Uterus (tissue), 4 donors: ENCODE results near the gene UBL7. TPM values are rescaled to one million over a fixed set of nuclear protein-coding genes. Genes with fewer than 3 reads are reported as not detected.

Experiments
- DNase-seq, 2 donors: peaks; one replicate each; pipeline ENCODE4 v3.0.0-alpha.2; 2019 to 2020
- H3K27ac ChIP-seq, 2 donors: fragments of 200-600 bp; sonication (generic); 1 replicate in 1 of 2; 2 replicates in 1 of 2; pipeline ENCODE4 v1.5.1; 2016 to 2018
- H3K27me3 ChIP-seq, 2 donors: fragments of 200-600 bp; sonication (generic); one replicate each; pipeline ENCODE4 v1.5.1; 2018 to 2019; ENCODE audit warnings: control low read depth in 1 of 2
- H3K36me3 ChIP-seq, 2 donors: fragments of 200-600 bp; sonication (generic); one replicate each; pipeline ENCODE4 v1.5.1; 2019; ENCODE audit warnings: control low read depth in 1 of 2
- H3K4me1 ChIP-seq, 2 donors: fragments of 200-600 bp; sonication (generic); one replicate each; pipeline ENCODE4 v1.5.1; 2018 to 2019; ENCODE audit warnings: control low read depth in 1 of 2
- H3K4me3 ChIP-seq, 2 donors: fragments of 200-600 bp; sonication (generic); 1 replicate in 1 of 2; 2 replicates in 1 of 2; pipeline ENCODE4 v1.5.1; 2018 to 2019; ENCODE audit warnings: mild to moderate bottlenecking in 1 of 2
- H3K9me3 ChIP-seq, 2 donors: fragments of 200-600 bp; sonication (generic); one replicate each; pipeline ENCODE4 v1.5.1; 2019; ENCODE audit warnings: control low read depth in 1 of 2
- POLR2A ChIP-seq, 2 donors: fragments of 450-650 bp; IDR thresholded peaks; one replicate each; pipeline ENCODE4 v1.6.1; 2016; ENCODE audit warnings: antibody characterized with exemption in 2 of 2, mild to moderate bottlenecking in 1 of 2, moderate library complexity in 1 of 2
- intact Hi-C: fragments of 100-400 bp; cut with DNase I; formaldehyde crosslinking; loops from one replicate; pipeline ENCODE4 v1.15.1; 2023; ENCODE audit warnings: low total_unique reads
- total RNA-seq, 4 donors: library from RNA; depleted of rRNA in 3 of 4; stranded (reverse); fragments of >200 nt in 3 of 4; gene quantifications; one replicate each; pipeline versions ENCODE4 v1.1.0 to v1.2.4, GENCODE V29; 2014 to 2023
- TF ChIP-seq, protein P1 (sequence below), 4 experiments: fragments of 200-600 bp in 2 of 4; fragments of 450-650 bp in 2 of 4; sonication (generic) in 2 of 4; IDR thresholded peaks; one replicate each; pipeline ENCODE4 v1.5.1; 2016 to 2019; ENCODE audit warnings: antibody characterized with exemption in 4 of 4, mild to moderate bottlenecking in 2 of 4, moderate library complexity in 1 of 4
- donor health status: DM: yes; HTN: yes; CAD: no.

UBL7 gene
- total RNA-seq, 4 donors from 2014 or later = 15.4 to 60.6 (median 35.7) TPM

DNA sequence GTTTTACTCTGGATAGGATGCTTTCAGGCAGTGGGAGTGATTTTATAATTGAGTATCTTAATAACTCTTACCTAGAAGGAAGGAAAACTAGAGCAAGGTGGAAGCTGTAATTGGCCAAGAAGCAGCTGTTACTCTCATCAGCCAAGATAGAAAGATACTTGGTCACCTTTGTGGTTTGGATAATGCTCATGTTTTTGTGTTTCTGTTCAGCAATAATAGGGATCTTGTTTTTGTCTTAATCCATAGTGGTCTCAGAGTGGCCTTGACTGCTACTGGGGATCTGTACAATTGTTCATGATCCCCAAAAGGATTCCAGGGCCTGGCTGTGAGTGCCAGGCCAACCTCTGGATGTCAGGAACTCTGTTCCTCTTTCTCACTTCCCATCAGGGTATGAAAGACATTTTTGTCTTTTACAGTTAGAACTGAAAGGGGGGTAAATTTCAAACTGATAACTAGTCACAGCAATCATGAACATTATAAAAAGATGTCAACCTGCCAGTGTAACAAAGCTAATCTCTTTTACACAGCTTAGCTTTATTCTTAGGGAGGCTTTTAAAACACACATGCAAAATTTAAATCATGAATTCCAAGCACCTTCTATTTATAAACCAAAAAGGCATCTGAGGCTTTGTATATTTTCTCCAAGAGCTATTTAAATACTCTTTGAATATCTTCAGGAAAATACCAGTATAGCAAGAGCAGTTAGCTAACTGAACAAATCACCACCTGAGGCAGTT, 6.0 kb downstream of the UBL7 start:
- no peak overlapping the region for H3K4me3 ChIP-seq
- H3K9me3 ChIP-seq = no peaks in the 10 kb centered on the region
- H3K4me1 ChIP-seq = peaks cover 0 to under 1% of the 10 kb centered on the region in 2 donors
- no peaks in the 10 kb centered on the region for H3K36me3 ChIP-seq
- intact Hi-C loops = no loop called here
- no peak overlapping the region for H3K27ac ChIP-seq
- H3K27me3 ChIP-seq = no peaks in the 10 kb centered on the region
- TF ChIP-seq POLR2A (IDR thresholded peaks at IDR 0.05) = no peak
- TF ChIP-seq, protein P1, sequence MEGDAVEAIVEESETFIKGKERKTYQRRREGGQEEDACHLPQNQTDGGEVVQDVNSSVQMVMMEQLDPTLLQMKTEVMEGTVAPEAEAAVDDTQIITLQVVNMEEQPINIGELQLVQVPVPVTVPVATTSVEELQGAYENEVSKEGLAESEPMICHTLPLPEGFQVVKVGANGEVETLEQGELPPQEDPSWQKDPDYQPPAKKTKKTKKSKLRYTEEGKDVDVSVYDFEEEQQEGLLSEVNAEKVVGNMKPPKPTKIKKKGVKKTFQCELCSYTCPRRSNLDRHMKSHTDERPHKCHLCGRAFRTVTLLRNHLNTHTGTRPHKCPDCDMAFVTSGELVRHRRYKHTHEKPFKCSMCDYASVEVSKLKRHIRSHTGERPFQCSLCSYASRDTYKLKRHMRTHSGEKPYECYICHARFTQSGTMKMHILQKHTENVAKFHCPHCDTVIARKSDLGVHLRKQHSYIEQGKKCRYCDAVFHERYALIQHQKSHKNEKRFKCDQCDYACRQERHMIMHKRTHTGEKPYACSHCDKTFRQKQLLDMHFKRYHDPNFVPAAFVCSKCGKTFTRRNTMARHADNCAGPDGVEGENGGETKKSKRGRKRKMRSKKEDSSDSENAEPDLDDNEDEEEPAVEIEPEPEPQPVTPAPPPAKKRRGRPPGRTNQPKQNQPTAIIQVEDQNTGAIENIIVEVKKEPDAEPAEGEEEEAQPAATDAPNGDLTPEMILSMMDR (IDR thresholded peaks at IDR 0.05) = no peak
- no peak for DNase-seq

DNA sequence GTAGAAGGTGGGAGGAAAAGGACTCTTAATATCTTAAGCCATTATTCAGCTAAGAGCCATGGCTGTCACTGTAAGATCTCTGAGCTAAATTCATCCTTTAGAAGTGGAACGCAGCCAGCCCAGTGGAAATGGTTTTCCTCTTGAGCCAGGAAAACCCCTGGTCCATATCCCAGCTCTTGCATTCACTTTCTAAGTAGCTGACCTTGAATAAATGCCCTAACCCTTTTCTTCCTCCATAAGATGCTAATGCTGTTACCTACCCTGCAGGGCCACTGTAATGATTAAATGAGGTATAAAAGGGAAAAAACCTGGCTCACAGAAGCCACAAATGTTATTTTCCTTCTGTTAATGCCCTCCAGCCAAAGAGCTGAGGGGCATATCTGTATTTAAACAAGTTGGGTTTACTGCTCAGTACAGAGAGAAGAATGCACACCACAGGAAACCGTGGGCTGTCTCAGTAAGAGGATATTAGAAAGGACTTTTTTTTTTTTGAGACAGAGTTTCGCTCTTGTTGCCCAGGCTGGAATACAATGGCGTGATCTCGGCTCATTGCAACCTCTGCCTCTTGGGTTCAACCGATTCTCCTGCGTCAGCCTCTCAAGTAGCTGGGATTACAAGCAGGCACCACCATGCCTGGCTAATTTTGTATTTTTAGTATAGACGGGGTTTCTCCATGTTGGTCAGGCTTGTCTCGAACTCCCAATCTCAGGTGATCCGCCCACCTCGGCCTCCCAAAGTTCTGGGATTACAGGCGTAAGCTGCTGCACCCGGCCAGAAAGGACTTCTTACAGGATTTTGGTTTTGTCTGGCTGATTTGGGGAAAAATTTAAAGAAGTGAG, 6.8 kb downstream of the UBL7 start:
- intact Hi-C loops = no loop called here
- no peak overlapping the region for H3K4me3 ChIP-seq
- TF ChIP-seq, protein P1 (IDR thresholded peaks at IDR 0.05) = no peak
- TF ChIP-seq POLR2A (IDR thresholded peaks at IDR 0.05) = no peak
- H3K27me3 ChIP-seq = no peaks in the 10 kb centered on the region
- no peak overlapping the region for H3K27ac ChIP-seq
- no peaks in the 10 kb centered on the region for H3K4me1 ChIP-seq
- H3K36me3 ChIP-seq = no peaks in the 10 kb centered on the region
- no peak for DNase-seq
- no peaks in the 10 kb centered on the region for H3K9me3 ChIP-seq

DNA sequence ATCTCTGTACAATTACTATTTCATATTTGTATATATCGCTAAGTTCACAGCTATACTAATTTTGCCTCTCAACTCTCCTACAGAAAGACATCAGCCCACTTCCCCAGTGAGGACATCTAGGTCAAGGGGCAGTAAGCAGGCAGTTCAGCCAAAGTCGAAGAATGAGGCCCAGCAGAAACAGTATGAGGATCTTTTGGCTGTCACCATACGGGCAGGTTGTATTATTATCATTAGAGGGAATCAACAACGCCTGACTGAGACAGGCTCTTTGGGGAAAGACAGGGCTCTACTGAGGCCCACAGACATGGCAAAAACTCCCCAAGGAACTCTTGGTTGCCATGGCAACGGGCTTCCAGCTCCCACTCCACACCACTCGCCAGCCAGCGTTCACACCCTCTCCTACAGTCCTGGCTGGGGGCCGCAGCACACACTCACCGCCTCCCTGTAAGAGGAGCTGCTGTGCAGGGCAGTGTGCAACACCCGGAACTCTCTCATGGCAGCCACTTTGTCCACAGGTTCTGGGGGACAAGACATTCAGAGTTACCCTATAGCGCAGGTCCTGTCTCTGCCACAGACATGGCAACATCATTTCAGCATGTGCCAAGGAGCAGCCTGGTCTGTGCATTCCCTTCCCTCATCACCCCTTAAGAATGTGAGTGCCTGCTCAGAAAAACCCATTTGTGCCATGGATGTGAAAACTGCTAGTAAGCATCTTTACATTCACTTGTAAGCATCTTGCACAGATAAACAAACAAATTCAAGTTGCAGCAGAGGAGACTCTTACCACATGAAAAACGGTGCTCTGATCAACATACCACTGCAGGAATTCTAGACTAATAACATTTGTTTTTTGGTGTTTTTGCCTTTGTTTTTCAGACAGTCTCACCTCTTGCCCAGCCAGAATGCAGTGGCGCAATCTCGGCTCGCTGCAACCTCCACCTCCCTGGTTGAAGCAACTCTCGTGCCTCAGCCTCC, 8.8 kb downstream of the UBL7 start:
- H3K4me1 ChIP-seq = no peaks in the 10 kb centered on the region
- no peak overlapping the region for H3K4me3 ChIP-seq
- TF ChIP-seq, protein P1 (IDR thresholded peaks at IDR 0.05) = no peak
- TF ChIP-seq POLR2A (IDR thresholded peaks at IDR 0.05) = no peak
- DNase-seq = no peak
- intact Hi-C loops = no loop called here
- H3K36me3 ChIP-seq = no peaks in the 10 kb centered on the region
- H3K27ac ChIP-seq = no peak overlapping the region
- H3K27me3 ChIP-seq = no peaks in the 10 kb centered on the region
- H3K9me3 ChIP-seq = no peaks in the 10 kb centered on the region

DNA sequence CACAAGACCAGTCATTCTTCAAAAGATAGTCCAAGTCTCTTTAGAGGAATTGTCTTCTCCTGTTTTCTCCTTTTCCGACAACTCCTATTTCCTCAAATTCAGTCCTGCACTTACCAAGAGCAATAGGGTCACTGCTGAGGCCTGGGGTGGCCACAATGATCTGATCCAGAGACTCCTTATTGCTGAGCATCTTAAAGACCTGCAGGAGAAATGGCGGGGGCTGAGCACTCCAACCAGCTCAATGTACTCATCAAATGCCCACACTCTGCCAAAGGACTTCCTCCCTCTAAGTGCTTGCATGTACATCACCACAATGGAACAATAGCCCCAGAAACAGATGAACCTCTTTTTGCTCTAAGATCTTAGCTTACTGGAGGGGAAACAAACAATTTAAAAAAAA, 9.6 kb downstream of the UBL7 start:
- H3K9me3 ChIP-seq = no peaks in the 10 kb centered on the region
- H3K27ac ChIP-seq = no peak overlapping the region
- no peaks in the 10 kb centered on the region for H3K36me3 ChIP-seq
- no peaks in the 10 kb centered on the region for H3K27me3 ChIP-seq
- H3K4me3 ChIP-seq = no peak overlapping the region
- intact Hi-C loops = no loop called here
- no peak for DNase-seq
- TF ChIP-seq, protein P1 (IDR thresholded peaks at IDR 0.05) = no peak
- TF ChIP-seq POLR2A (IDR thresholded peaks at IDR 0.05) = no peak
- H3K4me1 ChIP-seq = no peaks in the 10 kb centered on the region
